ENCODE measurements around the gene IQGAP3. TPM values are rescaled to one million over a fixed set of nuclear protein-coding genes. Genes with fewer than 3 reads are reported as not detected.
A peak's percentile ranks its signal among the peaks of the same experiment; 100 is the strongest.

Gene IQGAP3
- total and polyA plus RNA-seq, 11 donors, result 0.09 to 5.1 (median 0.25) TPM

DNA sequence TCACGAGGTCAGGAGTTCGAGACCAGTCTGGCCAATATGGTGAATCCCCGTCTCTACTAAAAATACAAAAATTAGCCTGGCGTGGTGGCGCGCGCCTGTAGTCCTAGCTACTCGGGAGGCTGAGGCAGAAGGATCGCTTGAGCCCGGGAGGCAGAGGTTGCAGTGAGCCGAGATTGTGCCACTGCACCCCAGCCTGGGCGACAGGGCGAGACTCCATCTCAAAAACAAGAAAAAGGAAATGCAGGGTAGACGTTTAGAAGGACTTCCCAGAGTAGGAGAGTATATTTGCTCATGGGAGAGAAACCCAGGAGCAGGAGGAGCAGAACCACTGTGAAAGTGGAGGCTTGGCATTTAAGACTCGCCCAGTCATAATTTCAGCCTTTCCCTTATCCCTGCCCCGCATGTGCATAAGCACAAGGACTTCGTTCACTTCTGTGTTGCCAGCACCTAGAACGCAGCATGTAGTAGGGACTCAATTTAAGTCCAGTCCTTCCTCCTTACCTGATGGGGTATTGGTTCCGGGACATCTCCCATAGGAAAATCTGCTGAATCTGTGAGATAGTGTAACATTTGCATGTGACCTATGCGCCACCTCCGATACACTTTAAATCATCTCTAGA, 66.6 kb downstream of the IQGAP3 start:
- Histone ChIP-seq H3K4me1 (peaks cover 23 to 80% (median 69%) of the 10 kb centered on the region in 12 donors), H3K4me3 (peak overlapping the region in 10 of 12 donors; percentile 13 to 57 (median 46)), H3K27me3 (no peaks in the 10 kb centered on the region), H3K9me3 (no peaks in the 10 kb centered on the region), H3K27ac (peak overlapping the region; percentile 96 to 100 (median 100)), H3K36me3 (no peaks in the 10 kb centered on the region)
- intact Hi-C loops (cut with DNase I), result loop anchor here in 6 of 10 donors (2.0 to 10.0 kb wide), 7 partner anchors 49 to 381 kb away; partner anchors contain the start of genes NAXE (in 2 of the 6) and GPATCH4 (in 1 of the 6)
- TF ChIP-seq, protein P1, sequence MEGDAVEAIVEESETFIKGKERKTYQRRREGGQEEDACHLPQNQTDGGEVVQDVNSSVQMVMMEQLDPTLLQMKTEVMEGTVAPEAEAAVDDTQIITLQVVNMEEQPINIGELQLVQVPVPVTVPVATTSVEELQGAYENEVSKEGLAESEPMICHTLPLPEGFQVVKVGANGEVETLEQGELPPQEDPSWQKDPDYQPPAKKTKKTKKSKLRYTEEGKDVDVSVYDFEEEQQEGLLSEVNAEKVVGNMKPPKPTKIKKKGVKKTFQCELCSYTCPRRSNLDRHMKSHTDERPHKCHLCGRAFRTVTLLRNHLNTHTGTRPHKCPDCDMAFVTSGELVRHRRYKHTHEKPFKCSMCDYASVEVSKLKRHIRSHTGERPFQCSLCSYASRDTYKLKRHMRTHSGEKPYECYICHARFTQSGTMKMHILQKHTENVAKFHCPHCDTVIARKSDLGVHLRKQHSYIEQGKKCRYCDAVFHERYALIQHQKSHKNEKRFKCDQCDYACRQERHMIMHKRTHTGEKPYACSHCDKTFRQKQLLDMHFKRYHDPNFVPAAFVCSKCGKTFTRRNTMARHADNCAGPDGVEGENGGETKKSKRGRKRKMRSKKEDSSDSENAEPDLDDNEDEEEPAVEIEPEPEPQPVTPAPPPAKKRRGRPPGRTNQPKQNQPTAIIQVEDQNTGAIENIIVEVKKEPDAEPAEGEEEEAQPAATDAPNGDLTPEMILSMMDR (IDR thresholded peaks at IDR 0.05), result no peak
- TF ChIP-seq POLR2A (IDR thresholded peaks at IDR 0.05), result no peak
- 73 to 80% (median 74%) methylated on average over 21 of the region's 21 CpGs for WGBS, 4 donors
- ATAC-seq, result no peak
- DNase-seq, result no peak

DNA sequence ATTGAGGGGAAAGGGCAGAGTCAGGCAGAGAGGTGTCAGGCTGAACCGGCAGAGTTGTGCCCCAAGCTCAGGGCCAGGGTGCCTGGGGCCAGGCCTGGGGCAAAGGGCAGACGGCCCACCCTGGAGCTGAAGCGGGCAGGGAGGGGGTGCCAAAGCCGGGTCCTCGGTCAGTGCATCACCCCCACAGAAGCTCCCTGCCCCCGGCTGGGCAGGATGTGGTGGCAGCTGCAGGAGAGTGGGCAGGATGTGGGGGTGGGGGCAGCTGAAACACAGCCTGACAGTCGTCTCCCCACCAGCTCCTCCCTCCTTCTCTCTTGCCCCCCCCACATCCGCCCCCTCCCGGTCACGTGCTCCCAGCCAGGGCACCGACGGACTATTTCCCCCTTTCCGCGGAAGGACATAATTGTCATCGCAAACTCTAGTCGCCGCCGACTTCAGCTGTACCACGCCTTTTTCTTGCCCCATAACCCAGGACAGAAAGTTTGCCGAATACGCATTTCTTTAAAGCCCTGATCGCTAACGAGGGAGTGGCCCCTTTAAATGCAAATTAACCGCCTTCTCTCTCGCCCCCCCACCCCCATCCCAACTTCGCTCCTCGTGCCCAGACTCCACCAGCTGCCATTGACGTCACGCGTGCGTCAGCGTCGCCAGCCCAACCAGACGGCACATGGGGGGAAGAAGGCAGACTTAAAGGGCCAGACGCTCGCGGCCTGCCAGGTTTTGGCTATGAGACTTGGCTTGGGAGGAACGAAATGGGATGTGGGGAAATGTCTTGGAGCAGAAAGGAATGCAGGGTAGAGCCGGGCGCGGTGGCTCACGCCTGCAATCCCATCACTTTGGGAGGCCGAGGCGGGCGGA, 67.3 kb downstream of the IQGAP3 start:
- no peaks in the 10 kb centered on the region for H3K9me3 ChIP-seq
- intact Hi-C loops (cut with DNase I), result loop anchor here in 8 of 10 donors (1.0 to 10.0 kb wide), 14 partner anchors 48 to 380 kb away; partner anchors contain the start of genes NAXE (in 3 of the 8), GPATCH4 (in 2 of the 8), HDGF (in 1 of the 8) and NES (in 1 of the 8)
- H3K27me3 ChIP-seq, result no peaks in the 10 kb centered on the region
- peaks cover 23 to 74% (median 66%) of the 10 kb centered on the region in 12 donors for H3K4me1 ChIP-seq
- peak in 1 of 2 donors; percentile 70 for TF ChIP-seq POLR2A (IDR thresholded peaks at IDR 0.05)
- TF ChIP-seq, protein P1 (IDR thresholded peaks at IDR 0.05), result no peak
- peak overlapping the region; percentile 96 to 100 (median 100) for H3K27ac ChIP-seq
- DNase-seq (peak; percentile 100), ATAC-seq (peak; percentile 52 to 70 (median 62))
- peak overlapping the region; percentile 1 to 57 (median 46) for H3K4me3 ChIP-seq
- 4 to 5% (median 4%) methylated on average over 40 to 45 of the region's 45 CpGs for WGBS, 4 donors
- H3K36me3 ChIP-seq, result no peaks in the 10 kb centered on the region

DNA sequence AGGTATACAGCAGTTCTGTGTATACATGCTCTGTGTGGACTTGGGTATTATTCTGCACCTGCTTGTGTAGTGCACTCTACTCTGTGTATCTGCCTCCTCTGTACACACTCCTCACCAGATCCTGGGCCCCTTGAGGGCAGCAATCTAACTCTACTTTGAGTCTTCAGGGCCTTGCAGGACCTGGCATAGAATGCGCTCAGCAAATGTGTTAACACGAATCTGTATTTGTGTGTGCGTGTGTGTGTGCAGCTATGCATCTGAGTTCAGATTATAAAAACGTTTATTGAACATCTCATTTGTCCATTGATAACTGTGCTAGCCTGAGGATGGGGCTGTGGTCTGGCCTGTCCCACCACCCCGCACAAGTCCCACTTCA, 67.9 kb downstream of the IQGAP3 start:
- ATAC-seq, result no peak
- H3K4me1 ChIP-seq, result peaks cover 22 to 70% (median 60%) of the 10 kb centered on the region in 12 donors

More for the DNA sequence above, 67.9 kb downstream of the IQGAP3 start:
- Histone ChIP-seq H3K36me3 (no peaks in the 10 kb centered on the region), H3K9me3 (no peaks in the 10 kb centered on the region), H3K27me3 (no peaks in the 10 kb centered on the region), H3K27ac (peak overlapping the region; percentile 96 to 100 (median 100)), H3K4me3 (peak overlapping the region; percentile 1 to 57 (median 46))
- WGBS, 4 donors, result 25 to 34% (median 31%) methylated on average over 5 of the region's 5 CpGs
- intact Hi-C loops (cut with DNase I), result loop anchor here in 7 of 10 donors (1.0 to 10.0 kb wide), 13 partner anchors 47 to 380 kb away; partner anchors contain the start of genes GPATCH4 (in 2 of the 7), HDGF (in 1 of the 7), NAXE (in 1 of the 7) and NES (in 1 of the 7)
- TF ChIP-seq, protein P1 (IDR thresholded peaks at IDR 0.05), result no peak
- TF ChIP-seq POLR2A (IDR thresholded peaks at IDR 0.05), result no peak
- DNase-seq, result no peak
